WTC11 (cell line): ENCODE data around the gene DLL1. TPM values are rescaled to one million over a fixed set of nuclear protein-coding genes. Genes with fewer than 3 reads are reported as not detected.

Experiments used
- CBFB ChIP-seq: sonication (generic); formaldehyde crosslinking; IDR thresholded peaks from 2 replicates; pipeline ENCODE4 v1.8.1; 2022; ENCODE audit warnings: mild to moderate bottlenecking, low read depth, missing genetic modification reagents
- CREM ChIP-seq: sonication (generic); formaldehyde crosslinking; IDR thresholded peaks from 2 replicates; pipeline ENCODE4 v1.8.1; 2022; ENCODE audit warnings: mild to moderate bottlenecking, missing genetic modification reagents, moderate library complexity
- GRHL2 ChIP-seq: fragments of 250-450 bp; sonication (Bioruptor Pico); IDR thresholded peaks from 2 replicates; pipeline ENCODE4 v1.8.0; 2022; ENCODE audit warnings: mild to moderate bottlenecking, moderate library complexity; ENCODE audit not compliant: insufficient replicate concordance, severe bottlenecking
- NFATC4 ChIP-seq: fragments of 250-450 bp; sonication (Bioruptor Pico); IDR thresholded peaks from 2 replicates; pipeline ENCODE4 v1.9.0; 2021; ENCODE audit warnings: mild to moderate bottlenecking
- OVOL2 ChIP-seq: fragments of 250-450 bp; sonication (Bioruptor Pico); IDR thresholded peaks from 2 replicates; pipeline ENCODE4 v1.9.0; 2021; ENCODE audit warnings: mild to moderate bottlenecking, borderline replicate concordance
- SMAD4 ChIP-seq: sonication (generic); formaldehyde crosslinking; IDR thresholded peaks from 2 replicates; pipeline ENCODE4 v1.8.0; 2022; ENCODE audit warnings: mild to moderate bottlenecking, missing genetic modification reagents
- SOX15 ChIP-seq: fragments of 250-450 bp; sonication (Bioruptor Pico); IDR thresholded peaks from 2 replicates; pipeline ENCODE4 v1.9.0; 2021; ENCODE audit warnings: mild to moderate bottlenecking
- SP1 ChIP-seq: sonication (generic); formaldehyde crosslinking; conservative IDR thresholded peaks from 2 replicates; pipeline ENCODE4 v1.8.1; 2022; ENCODE audit warnings: missing genetic modification reagents
- ZBTB21 ChIP-seq: sonication (generic); formaldehyde crosslinking; IDR thresholded peaks from 2 replicates; pipeline ENCODE4 v1.8.1; 2023; ENCODE audit warnings: mild to moderate bottlenecking, missing genetic modification reagents, borderline replicate concordance
- ZNF423 ChIP-seq: fragments of 250-450 bp; sonication (Bioruptor Pico); IDR thresholded peaks from 2 replicates; pipeline ENCODE4 v2.1.2; 2022; ENCODE audit warnings: mild to moderate bottlenecking, moderate library complexity
- total RNA-seq: library from RNA; stranded (reverse); gene quantifications from 3 replicates; pipeline ENCODE4 v1.2.3, GENCODE V29; 2021
- TF ChIP-seq, protein P1 (sequence below): sonication (generic); formaldehyde crosslinking; conservative IDR thresholded peaks from 2 replicates; pipeline ENCODE4 v1.8.1; 2023; ENCODE audit warnings: mild to moderate bottlenecking, low read depth, missing genetic modification reagents, moderate library complexity
- TF ChIP-seq, protein P2 (sequence below): sonication (generic); formaldehyde crosslinking; IDR thresholded peaks from 2 replicates; pipeline ENCODE4 v1.8.0; 2022; ENCODE audit warnings: mild to moderate bottlenecking, missing genetic modification reagents
- TF ChIP-seq, protein P3 (sequence below): fragments of 250-450 bp; sonication (Bioruptor Pico); IDR thresholded peaks from 2 replicates; pipeline ENCODE4 v1.9.0; 2021; ENCODE audit warnings: mild to moderate bottlenecking
- TF ChIP-seq, protein P4 (sequence below): sonication (generic); formaldehyde crosslinking; IDR thresholded peaks from 2 replicates; pipeline ENCODE4 v1.8.1; 2022; ENCODE audit warnings: low read depth, missing genetic modification reagents, borderline replicate concordance
- TF ChIP-seq, protein P5 (sequence below): sonication (generic); formaldehyde crosslinking; IDR thresholded peaks from 2 replicates; pipeline ENCODE4 v1.8.0; 2023; ENCODE audit warnings: missing genetic modification reagents, mild to moderate bottlenecking, borderline replicate concordance
- TF ChIP-seq, protein P6 (sequence below): fragments of 250-450 bp; sonication (Bioruptor Pico); conservative IDR thresholded peaks from 2 replicates; pipeline ENCODE4 v1.9.0; 2021; ENCODE audit warnings: mild to moderate bottlenecking
- TF ChIP-seq, protein P7 (sequence below): sonication (generic); formaldehyde crosslinking; IDR thresholded peaks from 2 replicates; pipeline ENCODE4 v1.8.1; 2022; ENCODE audit warnings: mild to moderate bottlenecking, missing genetic modification reagents, moderate library complexity, borderline replicate concordance
- TF ChIP-seq, protein P8 (sequence below): fragments of 250-450 bp; sonication (Bioruptor Pico); IDR thresholded peaks from 2 replicates; pipeline ENCODE4 v1.8.0; 2021; ENCODE audit warnings: mild to moderate bottlenecking

Gene DLL1
- total RNA-seq, 1 experiment from 2014 or later, result 25.3 TPM

DNA sequence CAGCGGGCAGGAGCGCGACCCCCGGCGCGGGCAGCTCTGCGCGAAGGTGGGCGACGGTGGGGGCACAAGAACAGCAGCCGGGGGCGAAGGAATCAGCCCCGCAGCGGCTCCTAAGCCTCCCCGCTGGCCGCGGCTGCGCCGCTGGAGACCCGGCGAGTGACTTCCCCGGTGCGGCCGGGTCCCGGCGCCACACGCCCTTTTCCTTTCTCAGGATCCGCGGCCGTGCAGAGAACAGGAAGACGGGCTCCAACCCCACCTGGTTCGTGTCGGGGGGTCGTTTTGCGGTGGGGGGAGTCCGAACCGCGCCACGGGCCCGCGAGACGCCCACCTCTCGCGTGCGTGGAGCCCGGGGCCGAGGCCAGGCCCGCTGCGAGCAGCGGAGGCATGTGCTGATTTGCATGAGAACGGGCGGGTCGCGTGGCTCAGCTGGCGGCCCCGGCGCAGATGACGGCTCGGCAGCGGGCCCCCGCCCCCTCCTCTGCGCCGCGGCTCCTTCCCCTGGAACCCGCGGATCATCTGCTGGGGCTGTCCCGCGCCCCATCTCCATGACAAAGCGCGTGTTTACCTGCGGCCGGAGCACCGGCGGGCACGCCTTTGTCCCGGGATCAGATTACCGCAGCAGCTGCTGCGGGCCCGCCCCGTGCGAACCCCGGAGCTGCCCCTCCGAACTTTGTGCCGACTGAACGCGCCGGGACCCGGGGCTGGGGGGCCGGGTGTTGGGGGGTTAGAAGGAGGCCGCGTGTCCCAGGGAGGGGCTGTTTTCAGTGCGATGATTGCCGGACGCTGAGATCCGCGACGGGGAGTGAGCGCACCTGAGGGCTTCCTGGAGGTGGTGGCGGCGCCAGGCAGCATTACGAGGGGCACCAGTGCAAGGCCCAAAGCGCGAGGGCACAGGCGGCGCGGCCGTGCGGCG, 4.9 kb upstream of the DLL1 start (continued):
- TF ChIP-seq ZNF423, result peak; percentile 23; the same call in 1 of the 2 replicates
- TF ChIP-seq, protein P1, sequence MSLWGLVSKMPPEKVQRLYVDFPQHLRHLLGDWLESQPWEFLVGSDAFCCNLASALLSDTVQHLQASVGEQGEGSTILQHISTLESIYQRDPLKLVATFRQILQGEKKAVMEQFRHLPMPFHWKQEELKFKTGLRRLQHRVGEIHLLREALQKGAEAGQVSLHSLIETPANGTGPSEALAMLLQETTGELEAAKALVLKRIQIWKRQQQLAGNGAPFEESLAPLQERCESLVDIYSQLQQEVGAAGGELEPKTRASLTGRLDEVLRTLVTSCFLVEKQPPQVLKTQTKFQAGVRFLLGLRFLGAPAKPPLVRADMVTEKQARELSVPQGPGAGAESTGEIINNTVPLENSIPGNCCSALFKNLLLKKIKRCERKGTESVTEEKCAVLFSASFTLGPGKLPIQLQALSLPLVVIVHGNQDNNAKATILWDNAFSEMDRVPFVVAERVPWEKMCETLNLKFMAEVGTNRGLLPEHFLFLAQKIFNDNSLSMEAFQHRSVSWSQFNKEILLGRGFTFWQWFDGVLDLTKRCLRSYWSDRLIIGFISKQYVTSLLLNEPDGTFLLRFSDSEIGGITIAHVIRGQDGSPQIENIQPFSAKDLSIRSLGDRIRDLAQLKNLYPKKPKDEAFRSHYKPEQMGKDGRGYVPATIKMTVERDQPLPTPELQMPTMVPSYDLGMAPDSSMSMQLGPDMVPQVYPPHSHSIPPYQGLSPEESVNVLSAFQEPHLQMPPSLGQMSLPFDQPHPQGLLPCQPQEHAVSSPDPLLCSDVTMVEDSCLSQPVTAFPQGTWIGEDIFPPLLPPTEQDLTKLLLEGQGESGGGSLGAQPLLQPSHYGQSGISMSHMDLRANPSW, result no peak
- TF ChIP-seq SMAD4 (CRISPR knock-in tag), result no peak
- TF ChIP-seq CBFB (CRISPR knock-in tag), result no peak
- TF ChIP-seq CREM (CRISPR knock-in tag), result 0 out of 2 replicates have a peak, but pooled peaks have one; percentile 38
- no peak for TF ChIP-seq NFATC4 (CRISPR knock-in tag)
- TF ChIP-seq, protein P2, sequence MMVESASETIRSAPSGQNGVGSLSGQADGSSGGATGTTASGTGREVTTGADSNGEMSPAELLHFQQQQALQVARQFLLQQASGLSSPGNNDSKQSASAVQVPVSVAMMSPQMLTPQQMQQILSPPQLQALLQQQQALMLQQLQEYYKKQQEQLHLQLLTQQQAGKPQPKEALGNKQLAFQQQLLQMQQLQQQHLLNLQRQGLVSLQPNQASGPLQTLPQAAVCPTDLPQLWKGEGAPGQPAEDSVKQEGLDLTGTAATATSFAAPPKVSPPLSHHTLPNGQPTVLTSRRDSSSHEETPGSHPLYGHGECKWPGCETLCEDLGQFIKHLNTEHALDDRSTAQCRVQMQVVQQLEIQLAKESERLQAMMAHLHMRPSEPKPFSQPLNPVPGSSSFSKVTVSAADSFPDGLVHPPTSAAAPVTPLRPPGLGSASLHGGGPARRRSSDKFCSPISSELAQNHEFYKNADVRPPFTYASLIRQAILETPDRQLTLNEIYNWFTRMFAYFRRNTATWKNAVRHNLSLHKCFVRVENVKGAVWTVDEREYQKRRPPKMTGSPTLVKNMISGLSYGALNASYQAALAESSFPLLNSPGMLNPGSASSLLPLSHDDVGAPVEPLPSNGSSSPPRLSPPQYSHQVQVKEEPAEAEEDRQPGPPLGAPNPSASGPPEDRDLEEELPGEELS (CRISPR knock-in tag), result peak; percentile 99; the same call in 1 of the 2 replicates
- TF ChIP-seq, protein P3, sequence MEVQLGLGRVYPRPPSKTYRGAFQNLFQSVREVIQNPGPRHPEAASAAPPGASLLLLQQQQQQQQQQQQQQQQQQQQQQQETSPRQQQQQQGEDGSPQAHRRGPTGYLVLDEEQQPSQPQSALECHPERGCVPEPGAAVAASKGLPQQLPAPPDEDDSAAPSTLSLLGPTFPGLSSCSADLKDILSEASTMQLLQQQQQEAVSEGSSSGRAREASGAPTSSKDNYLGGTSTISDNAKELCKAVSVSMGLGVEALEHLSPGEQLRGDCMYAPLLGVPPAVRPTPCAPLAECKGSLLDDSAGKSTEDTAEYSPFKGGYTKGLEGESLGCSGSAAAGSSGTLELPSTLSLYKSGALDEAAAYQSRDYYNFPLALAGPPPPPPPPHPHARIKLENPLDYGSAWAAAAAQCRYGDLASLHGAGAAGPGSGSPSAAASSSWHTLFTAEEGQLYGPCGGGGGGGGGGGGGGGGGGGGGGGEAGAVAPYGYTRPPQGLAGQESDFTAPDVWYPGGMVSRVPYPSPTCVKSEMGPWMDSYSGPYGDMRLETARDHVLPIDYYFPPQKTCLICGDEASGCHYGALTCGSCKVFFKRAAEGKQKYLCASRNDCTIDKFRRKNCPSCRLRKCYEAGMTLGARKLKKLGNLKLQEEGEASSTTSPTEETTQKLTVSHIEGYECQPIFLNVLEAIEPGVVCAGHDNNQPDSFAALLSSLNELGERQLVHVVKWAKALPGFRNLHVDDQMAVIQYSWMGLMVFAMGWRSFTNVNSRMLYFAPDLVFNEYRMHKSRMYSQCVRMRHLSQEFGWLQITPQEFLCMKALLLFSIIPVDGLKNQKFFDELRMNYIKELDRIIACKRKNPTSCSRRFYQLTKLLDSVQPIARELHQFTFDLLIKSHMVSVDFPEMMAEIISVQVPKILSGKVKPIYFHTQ (CRISPR knock-in tag), result no peak
- TF ChIP-seq, protein P4, sequence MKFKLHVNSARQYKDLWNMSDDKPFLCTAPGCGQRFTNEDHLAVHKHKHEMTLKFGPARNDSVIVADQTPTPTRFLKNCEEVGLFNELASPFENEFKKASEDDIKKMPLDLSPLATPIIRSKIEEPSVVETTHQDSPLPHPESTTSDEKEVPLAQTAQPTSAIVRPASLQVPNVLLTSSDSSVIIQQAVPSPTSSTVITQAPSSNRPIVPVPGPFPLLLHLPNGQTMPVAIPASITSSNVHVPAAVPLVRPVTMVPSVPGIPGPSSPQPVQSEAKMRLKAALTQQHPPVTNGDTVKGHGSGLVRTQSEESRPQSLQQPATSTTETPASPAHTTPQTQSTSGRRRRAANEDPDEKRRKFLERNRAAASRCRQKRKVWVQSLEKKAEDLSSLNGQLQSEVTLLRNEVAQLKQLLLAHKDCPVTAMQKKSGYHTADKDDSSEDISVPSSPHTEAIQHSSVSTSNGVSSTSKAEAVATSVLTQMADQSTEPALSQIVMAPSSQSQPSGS (CRISPR knock-in tag), result peak; percentile 38; the same call in 1 of the 2 replicates
- no peak for TF ChIP-seq OVOL2 (CRISPR knock-in tag)
- TF ChIP-seq, protein P5, sequence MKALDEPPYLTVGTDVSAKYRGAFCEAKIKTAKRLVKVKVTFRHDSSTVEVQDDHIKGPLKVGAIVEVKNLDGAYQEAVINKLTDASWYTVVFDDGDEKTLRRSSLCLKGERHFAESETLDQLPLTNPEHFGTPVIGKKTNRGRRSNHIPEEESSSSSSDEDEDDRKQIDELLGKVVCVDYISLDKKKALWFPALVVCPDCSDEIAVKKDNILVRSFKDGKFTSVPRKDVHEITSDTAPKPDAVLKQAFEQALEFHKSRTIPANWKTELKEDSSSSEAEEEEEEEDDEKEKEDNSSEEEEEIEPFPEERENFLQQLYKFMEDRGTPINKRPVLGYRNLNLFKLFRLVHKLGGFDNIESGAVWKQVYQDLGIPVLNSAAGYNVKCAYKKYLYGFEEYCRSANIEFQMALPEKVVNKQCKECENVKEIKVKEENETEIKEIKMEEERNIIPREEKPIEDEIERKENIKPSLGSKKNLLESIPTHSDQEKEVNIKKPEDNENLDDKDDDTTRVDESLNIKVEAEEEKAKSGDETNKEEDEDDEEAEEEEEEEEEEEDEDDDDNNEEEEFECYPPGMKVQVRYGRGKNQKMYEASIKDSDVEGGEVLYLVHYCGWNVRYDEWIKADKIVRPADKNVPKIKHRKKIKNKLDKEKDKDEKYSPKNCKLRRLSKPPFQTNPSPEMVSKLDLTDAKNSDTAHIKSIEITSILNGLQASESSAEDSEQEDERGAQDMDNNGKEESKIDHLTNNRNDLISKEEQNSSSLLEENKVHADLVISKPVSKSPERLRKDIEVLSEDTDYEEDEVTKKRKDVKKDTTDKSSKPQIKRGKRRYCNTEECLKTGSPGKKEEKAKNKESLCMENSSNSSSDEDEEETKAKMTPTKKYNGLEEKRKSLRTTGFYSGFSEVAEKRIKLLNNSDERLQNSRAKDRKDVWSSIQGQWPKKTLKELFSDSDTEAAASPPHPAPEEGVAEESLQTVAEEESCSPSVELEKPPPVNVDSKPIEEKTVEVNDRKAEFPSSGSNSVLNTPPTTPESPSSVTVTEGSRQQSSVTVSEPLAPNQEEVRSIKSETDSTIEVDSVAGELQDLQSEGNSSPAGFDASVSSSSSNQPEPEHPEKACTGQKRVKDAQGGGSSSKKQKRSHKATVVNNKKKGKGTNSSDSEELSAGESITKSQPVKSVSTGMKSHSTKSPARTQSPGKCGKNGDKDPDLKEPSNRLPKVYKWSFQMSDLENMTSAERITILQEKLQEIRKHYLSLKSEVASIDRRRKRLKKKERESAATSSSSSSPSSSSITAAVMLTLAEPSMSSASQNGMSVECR (CRISPR knock-in tag), result peak; percentile 82; the same call in 1 of the 2 replicates
- no peak for TF ChIP-seq GRHL2 (CRISPR knock-in tag)
- TF ChIP-seq ZBTB21 (CRISPR knock-in tag), result peak; percentile 71
- TF ChIP-seq SOX15 (CRISPR knock-in tag), result no peak
- TF ChIP-seq SP1, result peak; percentile 82
- TF ChIP-seq, protein P6, sequence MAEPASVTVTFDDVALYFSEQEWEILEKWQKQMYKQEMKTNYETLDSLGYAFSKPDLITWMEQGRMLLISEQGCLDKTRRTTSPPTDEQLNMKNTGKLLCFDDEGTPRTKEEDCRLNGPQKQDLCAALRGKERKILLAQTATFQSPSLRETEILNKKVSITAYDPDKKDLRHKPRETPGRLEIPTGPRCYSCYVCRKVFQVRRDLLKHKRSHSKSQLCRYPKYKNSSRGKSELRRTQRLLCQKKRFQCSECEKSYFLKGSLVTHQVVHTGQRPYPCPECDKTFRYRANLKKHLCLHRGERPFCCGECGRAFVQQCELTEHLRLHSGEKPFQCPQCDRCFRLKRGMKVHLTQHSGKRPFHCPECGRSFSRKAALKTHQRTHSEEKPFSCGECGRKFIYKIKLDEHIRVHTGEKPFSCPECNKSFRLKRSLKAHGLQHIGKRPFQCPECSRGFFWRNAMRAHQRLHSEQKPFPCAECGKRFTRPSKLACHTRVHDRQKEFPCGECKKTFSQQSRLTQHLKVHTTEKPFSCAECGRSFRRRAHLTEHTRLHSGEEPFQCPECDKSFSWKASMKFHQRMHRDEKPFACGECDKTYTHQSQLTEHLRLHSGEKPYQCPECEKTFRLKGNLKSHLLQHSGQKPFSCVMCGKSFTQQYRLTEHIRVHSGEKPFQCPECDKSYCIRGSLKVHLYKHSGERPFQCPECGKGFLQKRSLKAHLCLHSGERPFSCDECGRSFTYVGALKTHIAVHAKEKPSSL (CRISPR knock-in tag), result no peak
- TF ChIP-seq, protein P7, sequence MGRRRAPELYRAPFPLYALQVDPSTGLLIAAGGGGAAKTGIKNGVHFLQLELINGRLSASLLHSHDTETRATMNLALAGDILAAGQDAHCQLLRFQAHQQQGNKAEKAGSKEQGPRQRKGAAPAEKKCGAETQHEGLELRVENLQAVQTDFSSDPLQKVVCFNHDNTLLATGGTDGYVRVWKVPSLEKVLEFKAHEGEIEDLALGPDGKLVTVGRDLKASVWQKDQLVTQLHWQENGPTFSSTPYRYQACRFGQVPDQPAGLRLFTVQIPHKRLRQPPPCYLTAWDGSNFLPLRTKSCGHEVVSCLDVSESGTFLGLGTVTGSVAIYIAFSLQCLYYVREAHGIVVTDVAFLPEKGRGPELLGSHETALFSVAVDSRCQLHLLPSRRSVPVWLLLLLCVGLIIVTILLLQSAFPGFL (CRISPR knock-in tag), result peak; percentile 36; the same call in 1 of the 2 replicates
- TF ChIP-seq, protein P8, sequence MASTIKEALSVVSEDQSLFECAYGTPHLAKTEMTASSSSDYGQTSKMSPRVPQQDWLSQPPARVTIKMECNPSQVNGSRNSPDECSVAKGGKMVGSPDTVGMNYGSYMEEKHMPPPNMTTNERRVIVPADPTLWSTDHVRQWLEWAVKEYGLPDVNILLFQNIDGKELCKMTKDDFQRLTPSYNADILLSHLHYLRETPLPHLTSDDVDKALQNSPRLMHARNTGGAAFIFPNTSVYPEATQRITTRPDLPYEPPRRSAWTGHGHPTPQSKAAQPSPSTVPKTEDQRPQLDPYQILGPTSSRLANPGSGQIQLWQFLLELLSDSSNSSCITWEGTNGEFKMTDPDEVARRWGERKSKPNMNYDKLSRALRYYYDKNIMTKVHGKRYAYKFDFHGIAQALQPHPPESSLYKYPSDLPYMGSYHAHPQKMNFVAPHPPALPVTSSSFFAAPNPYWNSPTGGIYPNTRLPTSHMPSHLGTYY (CRISPR knock-in tag), result no peak
